ENCODE measurements around the gene SLIT3.
A peak's percentile ranks its signal among the peaks of the same experiment; 100 is the strongest.

SLIT3 gene

DNA sequence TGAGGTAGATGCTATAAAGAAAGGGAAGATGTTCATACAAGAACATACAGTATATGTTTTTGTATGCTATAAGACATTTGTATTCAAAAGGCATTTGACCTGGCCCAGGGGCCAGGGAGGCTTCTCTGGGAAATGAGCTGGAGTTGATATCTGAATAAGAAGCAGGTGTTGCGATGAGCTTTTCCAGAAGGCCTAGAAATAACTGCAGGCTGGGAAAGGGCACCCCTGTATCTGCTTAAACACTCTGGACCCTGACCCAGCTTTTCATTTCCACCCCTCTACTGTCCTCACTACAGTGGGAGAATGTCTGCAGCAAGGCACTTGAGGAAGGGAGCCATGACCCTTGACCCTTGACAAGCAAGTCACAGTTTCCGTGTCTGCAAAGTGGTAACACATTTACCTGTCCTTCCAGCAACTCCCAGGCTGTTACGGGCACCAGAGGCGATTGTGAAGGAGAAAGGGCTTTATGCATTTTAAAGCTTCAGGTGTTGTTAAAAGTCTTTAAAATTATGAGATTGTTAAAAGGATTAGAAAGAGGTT is 633.6 kb downstream of the SLIT3 start:
- no peak overlapping the region for H3K4me3 ChIP-seq (ENCODE audit: control insufficient read depth, low read depth, low read length)
- TF ChIP-seq, protein P1, sequence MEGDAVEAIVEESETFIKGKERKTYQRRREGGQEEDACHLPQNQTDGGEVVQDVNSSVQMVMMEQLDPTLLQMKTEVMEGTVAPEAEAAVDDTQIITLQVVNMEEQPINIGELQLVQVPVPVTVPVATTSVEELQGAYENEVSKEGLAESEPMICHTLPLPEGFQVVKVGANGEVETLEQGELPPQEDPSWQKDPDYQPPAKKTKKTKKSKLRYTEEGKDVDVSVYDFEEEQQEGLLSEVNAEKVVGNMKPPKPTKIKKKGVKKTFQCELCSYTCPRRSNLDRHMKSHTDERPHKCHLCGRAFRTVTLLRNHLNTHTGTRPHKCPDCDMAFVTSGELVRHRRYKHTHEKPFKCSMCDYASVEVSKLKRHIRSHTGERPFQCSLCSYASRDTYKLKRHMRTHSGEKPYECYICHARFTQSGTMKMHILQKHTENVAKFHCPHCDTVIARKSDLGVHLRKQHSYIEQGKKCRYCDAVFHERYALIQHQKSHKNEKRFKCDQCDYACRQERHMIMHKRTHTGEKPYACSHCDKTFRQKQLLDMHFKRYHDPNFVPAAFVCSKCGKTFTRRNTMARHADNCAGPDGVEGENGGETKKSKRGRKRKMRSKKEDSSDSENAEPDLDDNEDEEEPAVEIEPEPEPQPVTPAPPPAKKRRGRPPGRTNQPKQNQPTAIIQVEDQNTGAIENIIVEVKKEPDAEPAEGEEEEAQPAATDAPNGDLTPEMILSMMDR (conservative IDR thresholded peaks at IDR 0.05; ENCODE audit: control insufficient read depth, insufficient read depth, low read depth, low read length) = no peak
- DNase-seq (ENCODE audit: low read depth) = no peak

GRCh38 chr5:168666356-168666755 is 634.6 kb downstream of the SLIT3 start:
- TF ChIP-seq, protein P1 (conservative IDR thresholded peaks at IDR 0.05; ENCODE audit: control insufficient read depth, insufficient read depth, low read depth, low read length) = no peak
- no peak overlapping the region for H3K4me3 ChIP-seq (ENCODE audit: control insufficient read depth, low read depth, low read length)
- DNase-seq (ENCODE audit: low read depth) = no peak

DNA sequence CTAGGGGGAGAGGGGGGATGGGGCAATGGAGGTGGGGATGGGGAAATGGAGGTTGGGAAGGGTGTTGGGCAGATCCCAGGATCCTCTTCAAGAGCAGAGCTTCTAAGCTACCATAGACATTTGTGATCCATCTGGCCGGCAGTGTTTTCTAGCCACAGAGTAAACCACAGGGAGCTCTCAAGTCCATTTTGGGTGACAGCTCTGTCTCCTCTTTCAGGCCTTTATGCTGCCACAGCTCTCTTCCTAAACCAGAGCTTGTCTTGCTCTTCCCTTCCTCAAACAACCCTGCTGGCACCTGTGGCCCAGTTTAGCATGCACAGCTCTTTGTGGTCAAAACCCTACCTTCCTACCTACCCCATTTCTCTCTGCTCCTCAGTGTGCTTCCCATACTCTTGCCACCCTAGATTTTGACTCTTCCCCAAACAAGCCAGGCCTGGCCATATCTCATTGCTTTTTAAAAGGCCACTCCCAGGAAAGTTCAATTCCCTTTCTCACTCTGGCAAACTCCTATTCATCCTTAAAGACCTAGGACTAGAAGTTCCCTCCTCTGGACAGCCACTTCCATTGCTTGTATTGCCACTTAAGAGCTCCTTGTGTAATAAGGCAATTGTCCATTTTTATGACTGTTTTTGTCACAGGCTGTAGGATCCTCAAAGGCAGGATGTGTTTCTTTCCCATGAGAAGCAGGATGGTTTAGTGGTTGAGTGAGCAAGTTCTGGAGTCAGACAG is 637.5 kb downstream of the SLIT3 start:
- TF ChIP-seq, protein P1 (conservative IDR thresholded peaks at IDR 0.05; ENCODE audit: control insufficient read depth, insufficient read depth, low read depth, low read length) = no peak
- DNase-seq (ENCODE audit: low read depth) = no peak
- no peak overlapping the region for H3K4me3 ChIP-seq (ENCODE audit: control insufficient read depth, low read depth, low read length)

DNA sequence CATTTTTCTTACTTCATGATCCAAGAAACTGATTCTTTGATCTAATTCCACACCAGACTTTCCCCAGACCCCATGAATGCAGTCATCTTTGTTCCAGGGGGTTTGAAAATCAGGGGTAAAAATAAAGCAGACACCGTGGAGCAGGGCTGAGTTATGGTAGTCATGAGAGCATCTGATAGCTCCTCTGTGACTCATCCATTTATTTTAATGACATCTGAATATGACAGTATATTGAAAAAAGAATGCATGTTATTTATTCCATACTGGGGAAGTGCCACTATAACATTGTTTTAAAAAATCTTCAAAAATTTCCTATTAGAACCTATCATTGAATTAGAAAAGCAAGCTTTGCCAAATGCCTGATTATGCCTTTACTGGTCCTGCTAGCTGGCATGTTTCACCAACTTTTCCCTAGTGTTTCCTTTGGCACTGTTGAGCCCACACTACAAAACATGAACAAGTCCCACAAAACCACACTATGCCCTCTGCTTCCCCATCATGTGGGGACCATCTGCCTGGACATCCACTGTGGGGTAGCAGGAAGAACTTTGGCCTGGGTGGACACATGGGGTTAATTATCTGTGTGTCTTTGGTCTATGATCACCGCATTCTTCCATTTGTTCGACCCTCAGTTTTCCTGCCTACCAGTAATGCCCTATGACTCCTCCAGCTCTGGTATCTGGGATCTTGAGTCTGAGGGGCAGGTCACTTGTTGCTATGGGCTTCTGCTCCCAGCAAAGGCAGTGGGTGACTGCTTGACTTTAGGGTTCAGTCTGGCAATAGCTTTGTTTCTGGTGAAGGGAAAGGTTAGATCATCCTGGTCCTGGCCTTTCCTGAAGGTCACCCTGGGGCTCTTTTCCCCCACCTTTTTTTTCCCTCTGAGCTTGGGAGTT is 639.1 kb downstream of the SLIT3 start:
- peak; percentile 43 for DNase-seq (ENCODE audit: low read depth)

DNA sequence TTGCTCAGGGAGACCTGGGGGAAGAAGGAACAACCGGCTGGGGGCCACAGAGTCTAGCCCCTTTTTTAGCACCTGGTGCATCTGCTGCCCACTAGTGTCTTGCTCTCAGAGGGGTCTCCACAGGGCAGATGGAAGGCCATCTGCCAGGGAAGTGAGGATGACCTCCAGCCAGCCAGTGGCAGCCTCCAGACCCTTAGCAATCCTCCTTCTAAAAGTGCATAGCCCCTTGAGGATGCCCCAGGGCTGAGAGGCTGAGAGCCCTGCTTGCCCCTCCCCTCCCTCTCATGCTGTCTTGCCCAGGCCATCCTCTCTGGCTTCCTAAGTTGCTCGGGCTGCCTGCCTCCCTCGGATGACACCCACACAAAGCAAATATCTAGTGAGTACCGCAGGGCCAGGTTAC is 640.2 kb downstream of the SLIT3 start:
- DNase-seq (ENCODE audit: low read depth) = no peak
- H3K4me3 ChIP-seq (ENCODE audit: control insufficient read depth, low read depth, low read length) = no peak overlapping the region
- TF ChIP-seq, protein P1 (conservative IDR thresholded peaks at IDR 0.05; ENCODE audit: control insufficient read depth, insufficient read depth, low read depth, low read length) = no peak

More for the DNA sequence above, 639.1 kb downstream of the SLIT3 start:
- no peak overlapping the region for H3K4me3 ChIP-seq (ENCODE audit: control insufficient read depth, low read depth, low read length)
- TF ChIP-seq, protein P1 (conservative IDR thresholded peaks at IDR 0.05; ENCODE audit: control insufficient read depth, insufficient read depth, low read depth, low read length) = no peak

DNA sequence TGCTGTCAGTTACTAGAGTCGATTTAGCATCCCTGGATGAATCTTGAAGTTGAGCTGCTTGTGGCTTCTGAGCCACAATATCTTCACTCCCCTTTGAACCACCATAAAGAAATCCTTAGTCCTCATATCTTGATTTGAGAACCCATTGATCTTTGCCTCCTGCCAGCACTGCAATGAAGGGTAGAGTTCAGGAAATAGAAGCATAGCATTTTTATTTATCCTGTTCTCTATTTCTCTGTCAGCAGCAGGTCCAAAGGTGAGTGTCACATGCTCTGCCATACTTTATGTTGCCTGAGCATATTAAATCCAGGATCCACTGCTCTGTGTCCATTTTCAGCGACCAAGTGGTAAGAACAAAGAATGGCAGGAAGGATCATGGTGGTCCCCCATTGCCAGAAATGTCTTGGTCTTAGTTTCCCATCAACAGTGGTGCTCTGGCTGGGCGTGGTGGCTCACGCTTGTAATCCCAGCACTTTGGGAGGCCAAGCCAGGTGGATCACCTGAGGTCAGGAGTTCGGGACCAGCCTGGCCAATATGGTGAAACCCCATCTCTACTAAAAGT is 641.6 kb downstream of the SLIT3 start:
- no peak for DNase-seq (ENCODE audit: low read depth)
- H3K4me3 ChIP-seq (ENCODE audit: control insufficient read depth, low read depth, low read length) = no peak overlapping the region
- TF ChIP-seq, protein P1 (conservative IDR thresholded peaks at IDR 0.05; ENCODE audit: control insufficient read depth, insufficient read depth, low read depth, low read length) = no peak
